ENCODE data around the gene PRX. TPM values are rescaled to one million over a fixed set of nuclear protein-coding genes. Genes with fewer than 3 reads are reported as not detected.
A peak's percentile ranks its signal among the peaks of the same experiment; 100 is the strongest.

PRX gene
- total and polyA plus RNA-seq, 9 of the 15 experiments (the other 6 are each of a cell fraction or from before 2014, with no cell fraction given): 0.65 to 3.5 (median 1.7) TPM; not detected in 2

GRCh38 chr19:40376286-40376862, 36.8 kb downstream of the PRX start:
- Histone ChIP-seq H3K27ac (ENCODE audit: extremely low read depth, low read depth, low read length) (no peak overlapping the region), H3K4me2 (ENCODE audit: insufficient read depth, low read length) (no peak overlapping the region), H3K27me3 (ENCODE audit: control insufficient read depth in 2 of 2, insufficient read depth in 2 of 2, low read length in 2 of 2) (no peaks in the 10 kb centered on the region), H3K9ac (ENCODE audit: insufficient read depth in 1 of 2, low read depth in 2 of 2, low read length in 2 of 2) (peak overlapping the region in 1 of 2 experiments; percentile 53; a peak in 2 of 4 replicates), H4K20me1 (replicated peaks; ENCODE audit: control insufficient read depth, insufficient read depth, low read length) (peaks cover 10% of the 10 kb centered on the region; the same call in 1 of the 2 replicates), H3K4me3 (no peak overlapping the region), H3K79me2 (ENCODE audit: control insufficient read depth, insufficient read depth, low read length) (no peaks in the 10 kb centered on the region), H3K36me3 (ENCODE audit: control insufficient read depth, insufficient read depth, low read length) (peaks cover 40% of the 10 kb centered on the region), H3K9me3 (replicated peaks; ENCODE audit: control insufficient read depth, insufficient read depth, low read depth, low read length) (no peaks in the 10 kb centered on the region), H3K4me1 (replicated peaks in 1 of 2; ENCODE audit: control insufficient read depth in 2 of 2, insufficient read depth in 2 of 2, low read length in 2 of 2) (peaks cover 9 to 44% of the 10 kb centered on the region in 2 experiments; a peak in 4 of 5 replicates), H2AFZ (ENCODE audit: low read depth, low read length) (no peak overlapping the region), H3K9me1 (ENCODE audit: control insufficient read depth, insufficient read depth, low read length) (no peaks in the 10 kb centered on the region)
- in situ Hi-C loops (cut with MboI) (no loop called here), intact Hi-C loops (cut with micrococcal nuclease) (no loop called here)
- no peak for TF ChIP-seq KLF10 (CRISPR knock-in tag; IDR thresholded peaks at IDR 0.05)
- POLR2A ChIA-PET: interaction anchor here (0.5 to 1.1 kb wide), 2 partner anchors 28 to 44 kb away, joined by 3 read pairs; partner anchors contain the start of genes C19orf47 and PLD3
- DNase-seq (ENCODE audit: extremely low read depth in 1 of 4, low spot score in 3 of 4): no peak
- no TSS peak for BruUV-seq (replicated peaks)
- ATAC-seq: no peak
- CTCF ChIA-PET (ENCODE audit: low intra/inter-chr PET ratio): no interaction called here
- FAIRE-seq: no peak
- 80% methylated on average over 14 of the region's 17 CpGs for WGBS (ENCODE audit: insufficient coverage, low coverage, missing lambda C conversion rate)

GRCh38 chr19:40374084-40374483, 39.1 kb downstream of the PRX start:
- DNase-seq (ENCODE audit: extremely low read depth in 1 of 4, low spot score in 3 of 4) (no peak), FAIRE-seq (no peak), ATAC-seq (no peak)
- Histone ChIP-seq H3K36me3 (ENCODE audit: control insufficient read depth, insufficient read depth, low read length) (peaks cover 53% of the 10 kb centered on the region), H3K4me3 (no peak overlapping the region), H3K9ac (ENCODE audit: insufficient read depth in 1 of 2, low read depth in 2 of 2, low read length in 2 of 2) (no peak overlapping the region), H3K4me2 (ENCODE audit: insufficient read depth, low read length) (no peak overlapping the region), H4K20me1 (replicated peaks; ENCODE audit: control insufficient read depth, insufficient read depth, low read length) (peaks cover 14% of the 10 kb centered on the region; the same call in 1 of the 2 replicates), H3K27ac (ENCODE audit: extremely low read depth, low read depth, low read length) (no peak overlapping the region), H3K9me1 (ENCODE audit: control insufficient read depth, insufficient read depth, low read length) (no peaks in the 10 kb centered on the region), H3K9me3 (replicated peaks; ENCODE audit: control insufficient read depth, insufficient read depth, low read depth, low read length) (no peaks in the 10 kb centered on the region), H3K4me1 (replicated peaks in 1 of 2; ENCODE audit: control insufficient read depth in 2 of 2, insufficient read depth in 2 of 2, low read length in 2 of 2) (peaks cover 20 to 42% of the 10 kb centered on the region in 2 experiments; a peak in 4 of 5 replicates), H2AFZ (ENCODE audit: low read depth, low read length) (no peak overlapping the region), H3K27me3 (ENCODE audit: control insufficient read depth in 2 of 2, insufficient read depth in 2 of 2, low read length in 2 of 2) (no peaks in the 10 kb centered on the region), H3K79me2 (ENCODE audit: control insufficient read depth, insufficient read depth, low read length) (no peaks in the 10 kb centered on the region)
- 95% methylated on average over 7 of the region's 7 CpGs for WGBS (ENCODE audit: insufficient coverage, low coverage, missing lambda C conversion rate)
- ChIA-PET POLR2A (interaction anchor here (0.6 to 1.1 kb wide), 2 partner anchors 14 to 226 kb away, joined by 3 read pairs; no protein-coding TSS in a partner anchor), CTCF (ENCODE audit: low intra/inter-chr PET ratio) (no interaction called here)
- no TSS peak for BruUV-seq (replicated peaks)
- intact Hi-C loops (cut with micrococcal nuclease): no loop called here
- in situ Hi-C loops (cut with MboI): no loop called here
- TF ChIP-seq PTBP1 (IDR thresholded peaks at IDR 0.05; ENCODE audit: low read depth, low read length): peak; percentile 79; the same call in 1 of the 2 replicates
- TF ChIP-seq THAP12 (CRISPR knock-in tag; IDR thresholded peaks at IDR 0.05): no peak
- peak; percentile 29; the same call in 1 of the 2 replicates for TF ChIP-seq TFAP4 (CRISPR knock-in tag; IDR thresholded peaks at IDR 0.05; ENCODE audit: borderline replicate concordance)
- peak; percentile 38 to 68; a peak in 2 of 4 replicates for TF ChIP-seq KDM1A (IDR thresholded peaks at IDR 0.05)
- TF ChIP-seq BCOR (IDR thresholded peaks at IDR 0.05): peak; percentile 89
- TF ChIP-seq ZNF511 (CRISPR knock-in tag; IDR thresholded peaks at IDR 0.05): no peak
